GM12801 (cell line): Measurements from ENCODE around the gene PAPPA2.

Experiments used
- TF ChIP-seq, protein P1 (sequence below): IDR thresholded peaks from one replicate; pipeline ENCODE4 v1.5.1; 2011; ENCODE audit warnings: control low read depth; ENCODE audit not compliant: insufficient read length; ENCODE audit errors: extremely low read depth

PAPPA2 gene

DNA sequence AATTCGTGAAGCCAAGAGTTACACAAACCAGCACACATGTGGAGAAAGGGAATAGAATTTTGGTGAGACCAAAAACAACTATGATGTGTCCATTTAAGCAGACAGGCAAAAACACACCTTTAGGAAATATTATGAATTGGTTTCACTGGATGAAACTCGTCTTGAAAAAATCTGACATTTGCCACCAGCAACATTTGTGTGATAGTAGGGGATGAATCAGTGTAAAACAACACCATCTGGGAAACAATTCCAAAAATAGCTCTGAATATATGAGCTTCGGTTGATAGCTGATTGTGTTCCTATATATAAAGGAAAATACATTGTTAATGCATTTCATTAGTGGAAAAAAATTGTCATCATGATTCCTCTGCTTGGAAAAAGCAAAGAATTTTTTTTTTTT, 327.8 kb downstream of the PAPPA2 start:
- TF ChIP-seq, protein P1, sequence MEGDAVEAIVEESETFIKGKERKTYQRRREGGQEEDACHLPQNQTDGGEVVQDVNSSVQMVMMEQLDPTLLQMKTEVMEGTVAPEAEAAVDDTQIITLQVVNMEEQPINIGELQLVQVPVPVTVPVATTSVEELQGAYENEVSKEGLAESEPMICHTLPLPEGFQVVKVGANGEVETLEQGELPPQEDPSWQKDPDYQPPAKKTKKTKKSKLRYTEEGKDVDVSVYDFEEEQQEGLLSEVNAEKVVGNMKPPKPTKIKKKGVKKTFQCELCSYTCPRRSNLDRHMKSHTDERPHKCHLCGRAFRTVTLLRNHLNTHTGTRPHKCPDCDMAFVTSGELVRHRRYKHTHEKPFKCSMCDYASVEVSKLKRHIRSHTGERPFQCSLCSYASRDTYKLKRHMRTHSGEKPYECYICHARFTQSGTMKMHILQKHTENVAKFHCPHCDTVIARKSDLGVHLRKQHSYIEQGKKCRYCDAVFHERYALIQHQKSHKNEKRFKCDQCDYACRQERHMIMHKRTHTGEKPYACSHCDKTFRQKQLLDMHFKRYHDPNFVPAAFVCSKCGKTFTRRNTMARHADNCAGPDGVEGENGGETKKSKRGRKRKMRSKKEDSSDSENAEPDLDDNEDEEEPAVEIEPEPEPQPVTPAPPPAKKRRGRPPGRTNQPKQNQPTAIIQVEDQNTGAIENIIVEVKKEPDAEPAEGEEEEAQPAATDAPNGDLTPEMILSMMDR, result no peak

DNA sequence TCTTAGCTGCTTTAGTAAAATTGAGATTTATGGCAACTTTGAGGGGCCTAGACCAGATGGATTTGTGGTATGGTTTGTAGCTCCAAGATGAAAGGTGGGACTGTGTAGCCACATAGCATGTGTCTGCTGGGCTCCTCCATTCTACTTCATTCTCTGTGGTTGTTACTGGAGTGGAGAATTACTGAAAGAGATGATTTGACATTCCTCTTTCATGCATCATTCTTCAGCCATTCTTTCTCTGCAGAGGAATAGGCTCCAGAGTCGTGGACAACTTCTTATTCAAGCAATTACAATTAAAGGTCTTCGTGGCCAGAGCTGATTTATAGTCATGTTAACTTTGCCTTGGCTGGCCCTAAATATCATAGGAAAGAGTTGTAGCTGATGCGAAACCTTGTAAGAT, 328.9 kb downstream of the PAPPA2 start:
- TF ChIP-seq, protein P1, result no peak

DNA sequence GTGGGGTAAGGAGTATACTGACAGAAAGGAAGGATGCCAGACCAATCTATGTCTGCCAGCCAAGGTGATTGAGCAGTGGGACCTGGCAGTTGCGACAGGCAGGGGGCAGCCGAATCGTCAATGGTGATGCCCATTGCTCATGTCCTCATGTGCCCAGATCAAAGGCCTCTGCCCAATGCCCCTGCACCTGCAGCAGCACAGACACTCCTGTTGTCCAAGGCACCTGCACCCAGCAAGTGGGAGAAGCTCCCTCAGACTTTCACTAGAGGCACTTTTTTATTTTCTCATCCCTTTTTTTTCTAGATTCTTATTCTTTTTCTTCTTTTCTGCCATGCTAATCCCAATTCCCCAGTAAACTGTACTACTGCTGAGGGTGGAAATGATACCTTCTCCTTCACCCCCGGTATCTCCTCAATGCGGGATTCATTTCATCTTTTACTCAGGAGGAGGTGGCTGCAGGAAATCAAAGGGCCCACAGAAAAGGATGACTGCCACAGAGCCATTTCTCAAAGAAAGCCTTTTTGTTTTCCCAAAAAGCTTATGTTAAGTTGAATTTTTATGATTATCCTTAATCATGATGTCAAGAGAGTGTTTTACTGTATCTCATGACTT, 332.0 kb downstream of the PAPPA2 start:
- TF ChIP-seq, protein P1, result no peak

DNA sequence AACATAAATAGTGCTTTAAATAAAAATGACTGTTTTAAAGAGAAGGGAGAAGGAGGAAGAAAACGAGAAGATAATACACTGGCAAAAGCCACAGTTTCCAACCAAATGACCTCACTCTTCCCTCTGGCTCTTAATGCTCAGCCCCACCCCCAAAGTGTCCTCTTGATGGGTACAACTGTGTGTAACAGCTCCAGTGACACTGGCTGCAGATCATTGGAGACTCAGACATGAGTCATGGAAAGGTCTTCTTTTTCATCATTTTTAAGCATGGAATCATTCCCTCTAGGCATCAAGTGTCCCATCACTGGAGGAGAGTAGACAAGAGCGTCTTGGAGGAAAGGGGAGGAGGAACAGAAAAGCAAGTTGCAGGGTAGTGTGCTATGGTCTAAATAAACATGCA, 333.0 kb downstream of the PAPPA2 start:
- TF ChIP-seq, protein P1, result no peak

DNA sequence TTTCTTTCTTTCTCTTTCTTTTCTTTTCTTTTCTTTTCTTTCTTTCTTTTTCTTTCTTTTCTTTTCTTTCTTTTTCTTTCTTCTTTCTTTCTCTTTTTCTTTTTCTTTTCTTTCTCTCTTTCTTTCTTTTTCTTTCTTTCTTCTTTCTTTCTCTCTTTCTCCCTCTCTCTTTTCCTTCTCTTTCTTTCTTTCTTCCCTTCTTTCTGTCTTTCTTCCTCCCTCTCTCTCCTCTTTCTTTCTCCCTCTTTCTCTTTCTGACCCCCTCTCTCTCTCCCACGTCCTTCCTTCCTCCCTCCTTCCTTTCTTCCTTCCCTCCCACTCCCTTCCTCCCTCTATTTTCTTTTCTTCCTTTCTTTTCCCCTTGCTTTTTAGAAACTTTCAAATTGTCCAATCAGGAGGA, 333.6 kb downstream of the PAPPA2 start:
- TF ChIP-seq, protein P1, result no peak

DNA sequence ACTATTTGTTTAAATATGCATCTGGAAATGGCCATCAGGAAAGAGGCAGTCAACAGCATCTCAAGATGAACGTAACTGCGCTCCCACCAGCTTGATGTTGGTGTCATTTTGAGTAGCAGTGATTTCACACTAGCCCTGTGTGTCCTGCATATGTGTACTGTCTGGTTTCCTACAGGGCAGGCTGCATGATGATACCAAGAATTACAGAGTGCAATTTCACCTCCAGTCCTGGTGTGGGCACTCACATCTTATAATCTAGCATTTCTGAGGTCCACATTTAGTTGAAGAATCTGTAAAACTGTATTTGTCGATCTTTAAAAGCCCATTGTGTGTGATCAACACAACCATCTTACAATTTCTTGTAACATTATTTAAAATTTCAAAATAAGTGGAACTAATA, 336.4 kb downstream of the PAPPA2 start:
- TF ChIP-seq, protein P1, result no peak

DNA sequence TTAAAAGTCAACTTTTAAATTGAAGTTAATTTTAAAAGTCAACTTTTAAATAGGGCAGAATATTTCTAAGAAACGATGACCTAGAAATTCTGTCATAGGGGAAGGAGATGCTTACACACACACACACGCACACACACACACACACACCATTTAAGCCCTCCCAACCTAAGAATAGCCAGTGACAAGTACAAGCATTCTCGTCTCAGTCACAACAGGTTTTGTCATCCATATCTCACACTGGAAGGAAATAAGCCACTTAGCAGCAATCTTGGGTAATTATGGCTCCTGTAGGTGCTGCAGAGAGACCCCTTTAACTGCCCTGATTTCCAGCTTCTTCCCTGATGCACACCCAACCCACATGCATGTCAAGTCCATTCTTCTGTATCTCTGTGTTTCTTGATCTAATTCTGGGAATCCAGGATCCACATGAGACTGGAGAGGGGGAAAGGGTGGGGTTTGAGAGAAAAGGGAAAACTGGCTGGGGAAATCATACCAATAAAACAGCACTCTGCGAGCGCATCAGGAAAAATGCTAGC, 338.1 kb downstream of the PAPPA2 start:
- TF ChIP-seq, protein P1, result no peak

DNA sequence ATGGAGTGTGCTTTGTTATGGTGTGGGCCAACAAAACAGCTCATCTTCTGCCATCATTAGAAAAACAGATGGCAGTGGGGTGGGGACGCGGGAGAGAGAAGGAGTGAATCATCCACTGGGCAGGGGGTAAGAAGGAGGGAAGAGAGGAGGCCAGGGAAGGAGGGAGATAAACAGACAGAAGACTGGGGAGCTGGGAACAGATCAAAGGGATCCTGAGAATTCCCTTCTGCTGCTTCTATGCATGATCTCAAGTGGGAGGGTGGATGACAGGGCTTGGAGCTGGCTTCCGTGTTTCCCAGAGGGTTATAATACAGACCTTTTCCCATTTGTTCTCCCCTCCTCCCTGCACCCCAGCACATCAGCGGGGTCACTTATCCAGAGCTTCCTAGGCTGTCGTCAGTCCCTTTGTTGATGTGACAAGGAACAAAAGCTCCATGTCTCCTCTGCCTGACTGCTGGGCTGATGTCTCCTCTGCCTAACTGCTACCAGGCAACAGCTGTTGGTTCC, 338.6 kb downstream of the PAPPA2 start:
- TF ChIP-seq, protein P1, result no peak
